Measurements from ENCODE around the gene KRT39. TPM values are rescaled to one million over a fixed set of nuclear protein-coding genes. Genes with fewer than 3 reads are reported as not detected.

Gene KRT39
- total and polyA plus RNA-seq, 2 of the 13 experiments (the other 11 are each of a cell fraction or from before 2014, with no cell fraction given) = 0.07 to 1.2 TPM

DNA sequence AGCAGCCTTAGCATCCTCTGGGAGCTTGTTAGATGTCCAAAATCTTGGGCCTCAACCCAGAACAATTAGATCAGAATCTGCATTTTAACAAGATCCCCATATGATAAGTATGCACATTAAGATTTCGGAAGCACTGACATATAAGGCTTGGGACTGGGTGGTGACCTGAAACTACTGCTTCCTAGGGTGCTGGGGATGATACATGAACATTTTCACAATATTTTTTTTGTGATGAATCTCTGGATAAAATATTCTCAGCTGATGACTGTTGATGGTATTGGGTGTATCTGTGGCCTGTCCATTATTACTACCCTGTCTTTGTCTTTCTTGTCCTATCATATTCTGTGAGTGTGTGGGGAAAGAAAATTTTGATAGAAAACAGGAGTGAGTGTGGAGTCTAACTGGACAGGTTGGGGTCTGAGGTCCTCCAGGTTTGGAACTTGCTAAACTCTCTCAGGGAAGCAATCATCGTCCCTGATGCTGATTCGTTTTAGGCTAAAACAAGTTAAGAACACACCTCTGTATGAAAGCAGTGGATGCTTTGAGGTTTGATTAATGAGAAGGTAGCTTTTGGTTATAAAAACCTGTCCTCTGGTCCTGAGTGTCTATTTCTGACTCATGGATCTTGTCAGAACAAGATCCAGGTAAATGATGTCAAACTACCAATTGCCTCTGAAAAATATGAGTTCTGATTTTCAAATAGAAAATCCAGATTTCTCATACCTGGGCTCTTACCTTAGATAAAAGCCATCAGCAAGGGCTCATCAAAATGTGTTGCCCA lies 52.5 kb downstream of the KRT39 start:
- Histone ChIP-seq H4K20me1 (ENCODE audit: insufficient read depth, low read length) (no peaks in the 10 kb centered on the region), H3K9me3 (ENCODE audit: low read length) (no peaks in the 10 kb centered on the region), H3K79me2 (ENCODE audit: insufficient read depth, low read length) (no peaks in the 10 kb centered on the region), H3K9ac (ENCODE audit: insufficient read depth, low read depth, low read length) (no peak overlapping the region), H3K4me1 (ENCODE audit: insufficient read depth, low read length) (peaks cover 34% of the 10 kb centered on the region), H3K4me3 (replicated peaks in 1 of 3; ENCODE audit: insufficient read depth in 1 of 3, low read depth in 2 of 3, low read length in 3 of 3) (no peak overlapping the region), H3K27me3 (ENCODE audit: control insufficient read depth in 1 of 2, insufficient read depth in 2 of 2, low read length in 2 of 2) (no peaks in the 10 kb centered on the region), H3K27ac (ENCODE audit: extremely low read length, insufficient read depth, low read length) (peak overlapping the region; percentile 36), H2AFZ (ENCODE audit: low read length) (no peak overlapping the region), H3K36me3 (replicated peaks in 1 of 2; ENCODE audit: control insufficient read depth in 1 of 2, insufficient read depth in 2 of 2, low read length in 2 of 2) (no peaks in the 10 kb centered on the region), H3K4me2 (ENCODE audit: low read depth, low read length) (no peak overlapping the region)
- intact Hi-C loops (cut with micrococcal nuclease; ENCODE audit: unreplicated experiment) = no loop called here
- in situ Hi-C loops (cut with HindIII; ENCODE audit: extremely low pct_ligation_motif_present, low pct_unique_long_range_greater_than_20kb) = loop anchor here (5.0 kb wide), 1 partner anchor 88 kb away; no protein-coding TSS in a partner anchor
- CTCF ChIA-PET (ENCODE audit: low intra/inter-chr PET ratio, low total read pairs) = no interaction called here
- no peak for DNase-seq (ENCODE audit: low spot score)
- no TSS peak for BruUV-seq (replicated peaks)
- WGBS (ENCODE audit: low lambda C conversion rate) = 95% methylated on average over 3 of the region's 3 CpGs
- POLR2A ChIA-PET = no interaction called here
- TF ChIP-seq NFYB (CRISPR knock-in tag; IDR thresholded peaks at IDR 0.05) (no peak), ZNF331 (CRISPR knock-in tag; IDR thresholded peaks at IDR 0.05) (no peak), HDAC1 (CRISPR knock-in tag; IDR thresholded peaks at IDR 0.05) (no peak), ETV5 (CRISPR knock-in tag; IDR thresholded peaks at IDR 0.05; ENCODE audit: borderline replicate concordance) (no peak)
- TF ChIP-seq, protein P1, sequence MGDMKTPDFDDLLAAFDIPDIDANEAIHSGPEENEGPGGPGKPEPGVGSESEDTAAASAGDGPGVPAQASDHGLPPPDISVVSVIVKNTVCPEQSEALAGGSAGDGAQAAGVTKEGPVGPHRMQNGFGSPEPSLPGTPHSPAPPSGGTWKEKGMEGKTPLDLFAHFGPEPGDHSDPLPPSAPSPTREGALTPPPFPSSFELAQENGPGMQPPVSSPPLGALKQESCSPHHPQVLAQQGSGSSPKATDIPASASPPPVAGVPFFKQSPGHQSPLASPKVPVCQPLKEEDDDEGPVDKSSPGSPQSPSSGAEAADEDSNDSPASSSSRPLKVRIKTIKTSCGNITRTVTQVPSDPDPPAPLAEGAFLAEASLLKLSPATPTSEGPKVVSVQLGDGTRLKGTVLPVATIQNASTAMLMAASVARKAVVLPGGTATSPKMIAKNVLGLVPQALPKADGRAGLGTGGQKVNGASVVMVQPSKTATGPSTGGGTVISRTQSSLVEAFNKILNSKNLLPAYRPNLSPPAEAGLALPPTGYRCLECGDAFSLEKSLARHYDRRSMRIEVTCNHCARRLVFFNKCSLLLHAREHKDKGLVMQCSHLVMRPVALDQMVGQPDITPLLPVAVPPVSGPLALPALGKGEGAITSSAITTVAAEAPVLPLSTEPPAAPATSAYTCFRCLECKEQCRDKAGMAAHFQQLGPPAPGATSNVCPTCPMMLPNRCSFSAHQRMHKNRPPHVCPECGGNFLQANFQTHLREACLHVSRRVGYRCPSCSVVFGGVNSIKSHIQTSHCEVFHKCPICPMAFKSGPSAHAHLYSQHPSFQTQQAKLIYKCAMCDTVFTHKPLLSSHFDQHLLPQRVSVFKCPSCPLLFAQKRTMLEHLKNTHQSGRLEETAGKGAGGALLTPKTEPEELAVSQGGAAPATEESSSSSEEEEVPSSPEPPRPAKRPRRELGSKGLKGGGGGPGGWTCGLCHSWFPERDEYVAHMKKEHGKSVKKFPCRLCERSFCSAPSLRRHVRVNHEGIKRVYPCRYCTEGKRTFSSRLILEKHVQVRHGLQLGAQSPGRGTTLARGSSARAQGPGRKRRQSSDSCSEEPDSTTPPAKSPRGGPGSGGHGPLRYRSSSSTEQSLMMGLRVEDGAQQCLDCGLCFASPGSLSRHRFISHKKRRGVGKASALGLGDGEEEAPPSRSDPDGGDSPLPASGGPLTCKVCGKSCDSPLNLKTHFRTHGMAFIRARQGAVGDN (CRISPR knock-in tag; IDR thresholded peaks at IDR 0.05) = no peak
- ATAC-seq = no peak
- FAIRE-seq = no peak

All from HepG2 (cell line).